Dermis blood vessel endothelial cell (primary cell): ENCODE data around the gene TBC1D10B. TPM values are rescaled to one million over a fixed set of nuclear protein-coding genes. Genes with fewer than 3 reads are reported as not detected.
A peak's percentile ranks its signal among the peaks of the same experiment; 100 is the strongest.

Experiments
- DNase-seq: peaks from one replicate; pipeline ENCODE4 v3.0.0; 2010
- total RNA-seq: library from RNA; depleted of rRNA; stranded (reverse); fragments of >200 nt; gene quantifications from 2 replicates; pipeline ENCODE4 v1.2.3, GENCODE V29; 2014

Gene TBC1D10B
- total RNA-seq, 1 donor from 2014 or later = 37.4 TPM

- no peak for DNase-seq
These were observed 1.9 kb upstream of the TBC1D10B start for GRCh38 chr16:30372038-30372712.

DNA sequence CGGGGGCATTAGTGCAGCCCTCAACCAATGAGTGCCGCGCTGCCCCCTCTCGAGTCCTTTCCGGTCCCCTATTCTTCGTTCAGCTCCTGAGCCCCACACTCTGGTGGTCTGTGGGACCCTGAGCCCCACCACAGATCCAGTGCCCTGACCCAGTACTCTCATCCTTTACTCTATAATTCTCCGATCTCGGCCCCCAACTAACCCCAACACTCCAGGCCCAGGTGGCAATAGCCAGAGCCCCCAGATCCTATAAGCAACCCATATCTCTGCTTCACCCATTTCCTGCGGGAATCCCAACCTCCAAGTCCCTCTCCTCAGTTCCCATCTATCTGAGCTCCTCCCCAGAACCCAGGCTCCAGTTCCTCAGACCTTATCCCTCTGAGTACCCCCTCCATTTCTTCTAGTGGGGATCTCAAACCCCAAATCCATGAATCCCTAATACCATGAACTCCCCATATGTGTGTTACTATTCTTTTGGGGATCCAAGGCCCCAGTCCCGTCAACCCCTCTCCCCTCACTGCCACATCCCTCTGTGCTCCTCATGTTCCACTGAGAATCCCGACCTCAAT, 1.0 kb upstream of the TBC1D10B start:
- DNase-seq = no peak

GRCh38 chr16:30369938-30370455, 297 bp downstream of the TBC1D10B start:
- no peak for DNase-seq

GRCh38 chr16:30369091-30369937, 980 bp downstream of the TBC1D10B start:
- peak; percentile 33 for DNase-seq

DNA sequence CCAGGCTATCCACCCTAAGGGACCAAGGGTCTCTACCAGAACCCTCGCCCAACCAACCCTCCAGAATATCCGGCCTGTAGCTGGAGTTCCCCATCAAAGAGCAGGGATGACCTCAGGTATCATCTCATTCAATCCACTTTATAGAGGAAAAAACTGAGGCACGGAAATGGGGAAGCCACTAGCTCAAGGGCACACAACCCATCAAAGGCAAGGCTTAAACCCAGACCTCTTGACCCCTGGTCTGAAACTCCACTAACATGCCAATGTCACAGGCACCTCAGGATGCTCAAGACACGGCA, 1.6 kb downstream of the TBC1D10B start:
- DNase-seq = no peak

GRCh38 chr16:30368122-30368791, 2.0 kb downstream of the TBC1D10B start:
- DNase-seq = peak; percentile 56

- no peak for DNase-seq
These were observed 2.8 kb downstream of the TBC1D10B start for GRCh38 chr16:30367349-30368009.

DNA sequence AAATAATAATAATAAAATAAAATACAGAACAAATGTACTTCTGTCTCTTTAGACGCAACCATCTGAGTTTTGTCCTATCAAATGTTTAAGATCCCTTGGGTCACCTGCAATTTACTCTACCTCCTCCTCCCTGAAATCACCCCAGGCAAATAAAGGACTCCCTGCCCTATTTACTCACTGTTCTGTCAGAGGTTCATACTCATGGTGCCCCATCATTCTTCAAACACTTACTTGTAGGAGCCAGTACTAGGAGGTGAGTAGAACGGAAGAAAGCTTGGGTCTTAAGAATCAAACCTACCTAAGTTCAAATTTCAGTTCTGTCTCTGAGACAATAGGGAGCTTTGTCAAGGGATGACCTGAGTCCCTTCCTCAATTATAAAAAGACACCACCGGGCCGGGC, 3.8 kb downstream of the TBC1D10B start:
- DNase-seq = no peak

DNA sequence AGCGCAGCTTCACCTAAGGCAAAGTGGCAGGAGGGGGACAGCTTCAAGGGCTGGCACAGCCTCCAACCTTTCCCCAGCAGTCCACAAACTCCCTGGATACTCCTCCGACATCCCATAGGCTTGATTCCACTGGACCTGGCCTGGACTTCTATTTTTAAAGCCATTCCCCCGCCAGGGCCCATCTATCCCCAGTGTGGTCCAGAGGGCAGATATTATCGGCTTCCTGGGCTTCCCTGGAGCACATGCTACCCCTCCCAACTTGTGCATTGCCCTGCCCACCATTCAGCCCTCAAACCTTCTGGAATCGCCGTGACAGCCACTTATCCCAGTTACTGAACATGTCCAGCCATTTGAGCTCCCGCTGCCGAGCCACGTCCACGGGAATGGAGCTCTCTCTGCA, 5.1 kb downstream of the TBC1D10B start:
- DNase-seq = no peak

DNA sequence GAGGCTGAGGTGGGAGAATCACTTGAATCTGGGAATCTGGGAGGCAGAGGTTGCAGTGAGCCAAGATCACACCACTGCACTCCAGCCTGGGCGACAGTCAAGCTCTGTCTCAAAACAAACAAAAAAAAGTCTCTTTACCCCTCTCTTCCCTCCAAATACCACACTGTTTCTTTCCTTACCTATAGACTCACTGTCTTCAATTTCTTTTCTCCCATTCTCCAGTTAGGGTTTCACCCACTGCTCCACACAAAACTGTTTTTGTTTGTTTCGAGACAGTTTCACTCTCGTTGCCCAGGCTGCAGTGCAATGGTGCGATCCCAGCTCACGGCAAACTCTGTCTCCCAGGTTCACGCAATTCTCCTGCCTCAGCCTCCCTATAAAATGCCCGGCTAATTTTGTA, 9.1 kb downstream of the TBC1D10B start:
- DNase-seq = no peak

DNA sequence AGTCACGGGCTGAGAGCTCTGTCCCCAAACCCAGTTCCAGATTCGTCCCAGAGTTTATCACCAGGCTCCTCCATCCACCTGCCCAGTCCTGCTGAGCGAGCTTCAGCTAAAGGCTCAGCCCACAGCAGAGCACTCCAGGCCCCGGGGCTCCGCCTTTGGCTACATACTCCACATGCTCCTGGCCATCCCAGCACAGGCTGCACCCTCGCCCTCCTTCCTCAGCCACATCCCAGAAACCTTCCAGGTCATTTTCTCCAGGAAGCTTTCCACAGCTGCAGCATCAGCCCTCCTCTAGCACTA, 10.5 kb downstream of the TBC1D10B start:
- no peak for DNase-seq

GRCh38 chr16:30358990-30359870, 11.1 kb downstream of the TBC1D10B start:
- no peak for DNase-seq

GRCh38 chr16:30358577-30358936, 11.7 kb downstream of the TBC1D10B start:
- no peak for DNase-seq

GRCh38 chr16:30357715-30358576, 12.3 kb downstream of the TBC1D10B start:
- no peak for DNase-seq

DNA sequence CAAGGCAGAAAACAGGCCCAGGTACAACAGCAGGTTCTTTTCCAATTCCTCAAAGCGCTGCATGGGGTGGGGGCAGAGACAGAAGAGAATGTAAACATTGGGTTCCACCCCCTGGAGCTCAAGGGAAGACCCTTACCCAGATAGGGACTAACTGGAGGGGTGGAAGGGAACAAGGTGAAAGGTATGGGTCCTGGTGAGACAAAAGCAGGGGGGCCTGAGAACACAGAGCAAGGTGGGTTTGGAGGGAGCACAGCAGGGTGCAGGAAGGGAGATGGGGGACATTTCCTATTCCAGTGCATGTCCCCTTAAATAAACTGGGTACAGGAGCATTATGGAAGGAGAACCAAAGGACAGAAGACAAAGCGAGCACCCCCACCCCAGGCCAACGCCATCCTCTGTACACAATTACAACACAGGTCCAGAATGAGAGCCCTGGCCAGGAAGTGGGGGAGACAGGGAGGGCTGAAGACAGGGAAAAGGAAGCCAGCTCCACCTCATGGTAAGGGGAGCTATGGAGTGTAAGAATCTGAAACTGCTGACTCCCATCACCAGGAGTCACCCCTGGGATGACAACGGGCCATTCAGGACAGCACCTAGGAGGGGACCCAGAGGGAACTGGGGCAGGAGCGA, 13.1 kb downstream of the TBC1D10B start:
- no peak for DNase-seq

GRCh38 chr16:30356401-30357084, 13.8 kb downstream of the TBC1D10B start:
- DNase-seq = no peak

GRCh38 chr16:30355954-30356308, 14.4 kb downstream of the TBC1D10B start:
- DNase-seq = no peak

- DNase-seq = peak; percentile 100
These were observed 14.9 kb downstream of the TBC1D10B start, which contains the start of gene CD2BP2 for GRCh38 chr16:30355144-30355953. CD2BP2 (minus strand) TSS chr16:30355308; CDS start chr16:30354681, 627 bp downstream.
